H1 (cell line): ENCODE measurements around the gene SLC6A6.

ENCODE experiments used
- ATF2 ChIP-seq: IDR thresholded peaks from 2 replicates; pipeline ENCODE4 v1.6.1; 2012; ENCODE audit warnings: low read length, inconsistent platforms
- CTCF ChIP-seq, 3 experiments: IDR thresholded peaks; 1 replicate in 2 of 3; 2 replicates in 1 of 3; pipeline versions ENCODE4 v1.5.1 to v1.6.1; 2011; ENCODE audit warnings: low read length in 3 of 3, mild to moderate bottlenecking in 3 of 3, inconsistent platforms in 2 of 3, low read depth in 1 of 3, moderate library complexity in 1 of 3; ENCODE audit not compliant: insufficient read depth in 1 of 3; ENCODE audit errors: control extremely low read depth in 1 of 3
- HDAC6 ChIP-seq: IDR thresholded peaks from one replicate; pipeline ENCODE4 v1.7.1; 2012; ENCODE audit warnings: low read depth, mild to moderate bottlenecking, inconsistent platforms, low read length, moderate library complexity
- MAX ChIP-seq: IDR thresholded peaks from 2 replicates; pipeline ENCODE4 v1.6.1; 2012; ENCODE audit warnings: inconsistent platforms
- POLR2A ChIP-seq, 2 experiments: IDR thresholded peaks; 1 replicate in 1 of 2; 2 replicates in 1 of 2; pipeline ENCODE4 v1.6.1; 2011; ENCODE audit warnings: low read depth in 2 of 2, low read length in 2 of 2, mild to moderate bottlenecking in 2 of 2; ENCODE audit errors: control extremely low read depth in 1 of 2
- SUZ12 ChIP-seq: fragments of 200-600 bp; sonication (generic); IDR thresholded peaks from 2 replicates; pipeline ENCODE4 v1.6.1; 2012; ENCODE audit warnings: mild to moderate bottlenecking, inconsistent platforms, low read length, moderate library complexity, mixed read lengths
- TAF7 ChIP-seq: optimal IDR thresholded peaks from 2 replicates; pipeline ENCODE3; 2011; ENCODE audit warnings: low read depth, mild to moderate bottlenecking, inconsistent platforms, low read length, moderate library complexity, borderline replicate concordance

DNA sequence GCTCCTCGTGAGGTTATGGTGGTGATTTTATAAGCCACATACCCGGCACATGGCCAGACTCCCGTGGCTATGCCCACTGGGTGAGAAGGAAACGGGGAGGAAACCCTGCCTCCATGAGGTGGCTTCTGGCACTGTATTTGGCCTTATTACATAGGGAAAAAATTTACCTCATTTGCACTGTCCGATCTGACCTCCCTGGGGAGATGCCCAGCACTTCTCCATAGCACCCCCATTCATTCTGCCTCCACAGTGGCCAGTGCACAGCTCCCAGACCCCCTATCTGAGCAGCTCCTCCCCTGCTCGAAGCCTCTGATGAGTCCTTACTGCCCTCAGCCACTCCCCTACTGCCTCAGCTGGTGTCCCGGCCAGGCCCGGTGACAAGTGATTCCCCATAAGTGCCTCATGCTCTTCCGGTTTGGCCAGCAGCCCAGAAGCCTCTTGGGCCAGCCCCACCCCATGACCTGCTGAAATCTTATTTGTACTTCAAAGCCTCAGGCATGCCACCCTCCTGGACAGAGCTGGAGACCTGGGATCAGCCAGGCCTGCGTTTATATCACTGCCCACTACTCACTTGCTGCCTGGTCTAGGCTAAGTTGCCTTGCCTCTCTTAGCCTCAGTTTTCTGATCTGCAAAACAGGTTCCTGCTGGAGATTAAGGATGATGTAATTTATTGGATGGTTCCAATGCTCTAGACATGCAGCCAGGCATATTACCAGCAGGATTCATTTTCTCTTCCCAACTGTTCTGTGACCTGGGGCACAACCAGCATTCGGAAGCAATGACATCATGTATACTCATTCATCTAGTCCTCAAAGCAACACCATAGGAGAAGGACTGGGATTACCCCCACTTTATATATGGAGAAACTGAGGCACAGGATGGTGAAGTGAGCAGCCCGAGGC lies 30.6 kb upstream of the SLC6A6 start:
- TF ChIP-seq TAF7 (no peak), ATF2 (no peak), CTCF (IDR thresholded peaks at IDR 0.05; ENCODE audit: control extremely low read depth in 1 of 3, insufficient read depth in 1 of 3, low read depth in 1 of 3, low read length in 3 of 3) (no peak), HDAC6 (no peak), MAX (no peak), SUZ12 (no peak), POLR2A (IDR thresholded peaks at IDR 0.05; ENCODE audit: control extremely low read depth in 1 of 2, low read depth in 2 of 2, low read length in 2 of 2) (no peak)
